Mesendoderm (in vitro differentiated cells): ENCODE measurements around the gene KRT32.

Source experiments
- DNase-seq: peaks from one replicate; pipeline ENCODE4 v3.0.0; 2013
- H2AK5ac ChIP-seq: 2 replicates; pipeline ENCODE4 v1.6.1; 2013; ENCODE audit warnings: low read length, inconsistent platforms
- H2BK120ac ChIP-seq: 2 replicates; pipeline ENCODE4 v1.6.1; 2013; ENCODE audit warnings: low read depth, mild to moderate bottlenecking, low read length, moderate library complexity, mixed read lengths
- H2BK15ac ChIP-seq: replicated peaks from 2 replicates; pipeline ENCODE4 v1.6.1; 2013; ENCODE audit warnings: low read depth, mild to moderate bottlenecking, moderate library complexity
- H2BK5ac ChIP-seq: 2 replicates; pipeline ENCODE4 v1.6.1; 2013; ENCODE audit warnings: low read length, inconsistent platforms
- H3K18ac ChIP-seq: 2 replicates; pipeline ENCODE4 v1.6.1; 2013; ENCODE audit warnings: mild to moderate bottlenecking, low read length, mixed read lengths
- H3K23ac ChIP-seq: one replicate; pipeline ENCODE4 v1.6.1; 2013; ENCODE audit warnings: low read length
- H3K27ac ChIP-seq: 2 replicates; pipeline ENCODE4 v1.5.1; 2013; ENCODE audit warnings: low read depth, mild to moderate bottlenecking, inconsistent platforms, low read length, moderate library complexity
- H3K27me3 ChIP-seq: 2 replicates; pipeline ENCODE4 v1.6.1; 2013; ENCODE audit warnings: low read length, control low read depth, mild to moderate bottlenecking, inconsistent platforms; ENCODE audit not compliant: insufficient read depth, poor library complexity
- H3K36me3 ChIP-seq: 2 replicates; pipeline ENCODE4 v1.6.1; 2013; ENCODE audit warnings: low read length, inconsistent platforms; ENCODE audit not compliant: control insufficient read depth, insufficient read depth
- H3K4ac ChIP-seq: one replicate; pipeline ENCODE4 v1.6.1; 2013; ENCODE audit warnings: low read depth, mild to moderate bottlenecking, low read length, moderate library complexity
- H3K4me1 ChIP-seq: 2 replicates; pipeline ENCODE4 v1.6.1; 2013; ENCODE audit warnings: low read depth, low read length, inconsistent platforms; ENCODE audit not compliant: control insufficient read depth
- H3K4me2 ChIP-seq: 2 replicates; pipeline ENCODE4 v1.6.1; 2013; ENCODE audit warnings: low read length
- H3K4me3 ChIP-seq: 2 replicates; pipeline ENCODE4 v1.5.1; 2013; ENCODE audit warnings: mild to moderate bottlenecking, low read length
- H3K56ac ChIP-seq: one replicate; pipeline ENCODE4 v1.6.1; 2013; ENCODE audit warnings: low read length
- H3K79me1 ChIP-seq: 2 replicates; pipeline ENCODE4 v1.6.1; 2013; ENCODE audit warnings: low read length, inconsistent platforms
- H3K79me2 ChIP-seq: 2 replicates; pipeline ENCODE4 v1.6.1; 2013; ENCODE audit warnings: mild to moderate bottlenecking, low read length; ENCODE audit not compliant: control insufficient read depth, insufficient read depth
- H3K9ac ChIP-seq: 2 replicates; pipeline ENCODE4 v1.6.1; 2013; ENCODE audit warnings: low read length, inconsistent platforms
- H4K5ac ChIP-seq: one replicate; pipeline ENCODE4 v1.6.1; 2013; ENCODE audit warnings: low read length
- H4K8ac ChIP-seq: one replicate; pipeline ENCODE4 v1.6.1; 2013; ENCODE audit warnings: low read depth, mild to moderate bottlenecking, control low read depth, low read length, moderate library complexity
- WGBS: extraction: QIAGEN DNeasy Blood & Tissue Kit; methylation state at CpG from one replicate; pipeline ENCODE4 v1.1.7; 2013; ENCODE audit warnings: low lambda C conversion rate, missing lambda C conversion rate; ENCODE audit not compliant: insufficient coverage; ENCODE audit errors: extremely low coverage; 5-methylcytosine and 5-hydroxymethylcytosine counted together

Gene KRT32

DNA sequence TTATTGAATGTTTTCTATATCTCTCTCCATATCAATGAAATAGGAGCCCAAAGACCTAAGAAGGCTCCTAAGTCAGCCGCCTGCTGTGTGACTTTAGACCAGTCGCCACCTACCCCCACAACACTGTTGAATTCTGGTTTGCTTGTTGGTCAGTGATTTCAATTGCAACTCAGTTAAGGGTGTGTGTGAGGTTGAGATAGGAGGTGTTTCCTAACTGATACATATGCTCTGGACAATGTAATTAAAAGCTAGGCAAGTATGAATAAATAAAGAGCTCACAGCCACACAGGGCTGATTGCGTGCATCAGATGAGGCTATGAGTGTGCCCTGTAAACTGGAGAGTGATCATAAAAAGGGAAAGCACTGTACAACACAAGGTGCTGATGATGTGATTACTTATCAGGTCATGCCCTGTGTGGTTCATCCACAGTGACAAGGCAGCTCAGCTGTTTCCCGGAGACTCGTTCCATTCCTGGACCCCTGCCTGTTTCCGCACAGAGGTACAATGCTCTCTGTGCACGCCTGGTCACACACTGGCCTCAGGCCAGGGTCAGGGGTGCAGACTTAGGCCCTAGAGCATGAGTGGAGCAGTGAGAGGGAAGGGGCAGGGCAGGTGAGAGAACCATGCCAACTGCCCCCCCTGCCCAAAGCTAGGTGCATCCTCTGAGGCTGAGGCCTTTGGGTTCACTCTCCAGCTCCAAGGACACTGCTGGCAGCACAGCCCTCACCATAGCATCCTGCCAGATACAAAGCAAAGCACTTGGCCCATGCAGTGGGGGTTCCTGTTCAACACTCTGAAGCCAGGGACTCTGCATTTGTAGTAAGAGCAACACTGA lies 17.0 kb upstream of the KRT32 start:
- Histone ChIP-seq H3K4ac (no peak overlapping the region), H3K27me3 (no peaks in the 10 kb centered on the region), H3K79me2 (no peaks in the 10 kb centered on the region), H3K36me3 (no peaks in the 10 kb centered on the region), H2BK15ac (no peak overlapping the region), H3K9ac (no peak overlapping the region), H3K79me1 (no peaks in the 10 kb centered on the region), H2BK5ac (no peak overlapping the region), H4K5ac (no peak overlapping the region), H3K4me1 (peaks cover 7% of the 10 kb centered on the region), H3K56ac (peak overlapping the region; percentile 37), H3K23ac (no peak overlapping the region), H2AK5ac (no peak overlapping the region), H3K27ac (no peak overlapping the region), H4K8ac (no peak overlapping the region), H2BK120ac (no peak overlapping the region), H3K4me3 (no peak overlapping the region), H3K18ac (no peak overlapping the region), H3K4me2 (no peak overlapping the region)
- DNase-seq, result peak; percentile 48
- no CpG with 5 or more reads among the region's 7 CpGs for WGBS

DNA sequence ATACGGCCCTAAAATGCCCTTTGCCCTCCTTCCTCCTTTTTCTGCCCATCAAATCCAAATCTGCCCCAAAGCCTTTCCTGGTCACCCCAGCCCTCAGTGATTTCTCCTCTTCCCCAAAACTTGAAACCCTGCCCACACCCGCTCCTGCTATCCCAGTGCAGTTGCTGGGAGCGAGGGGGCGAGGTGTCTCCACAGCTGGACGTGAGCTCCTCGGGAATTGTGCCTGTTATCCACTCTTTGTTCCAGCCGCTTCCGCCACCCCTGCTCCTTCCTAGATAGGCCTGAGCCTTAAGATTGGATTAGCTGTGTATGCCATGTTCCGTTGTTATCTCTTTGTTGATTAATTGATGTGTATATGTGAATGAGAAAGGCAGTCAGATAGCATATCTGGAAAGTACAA lies 16.3 kb upstream of the KRT32 start:
- Histone ChIP-seq H3K4ac (no peak overlapping the region), H2BK15ac (no peak overlapping the region), H4K8ac (no peak overlapping the region), H3K9ac (no peak overlapping the region), H3K4me3 (no peak overlapping the region), H3K79me1 (no peaks in the 10 kb centered on the region), H3K27me3 (no peaks in the 10 kb centered on the region), H3K79me2 (no peaks in the 10 kb centered on the region), H3K56ac (peak overlapping the region; percentile 50), H4K5ac (no peak overlapping the region), H3K27ac (no peak overlapping the region), H2AK5ac (no peak overlapping the region), H3K36me3 (no peaks in the 10 kb centered on the region), H2BK120ac (no peak overlapping the region), H3K23ac (no peak overlapping the region), H2BK5ac (no peak overlapping the region), H3K18ac (no peak overlapping the region), H3K4me1 (peaks cover 7% of the 10 kb centered on the region), H3K4me2 (no peak overlapping the region)
- DNase-seq, result peak; percentile 72
- no CpG with 5 or more reads among the region's 9 CpGs for WGBS

- H3K79me2 ChIP-seq, result no peaks in the 10 kb centered on the region
- WGBS, result no CpG with 5 or more reads among the region's 2 CpGs
Observed at GRCh38 chr17:41481036-41481435, 13.8 kb upstream of the KRT32 start, which contains the start of gene KRT35. Gene KRT35, minus strand, starts transcription at chr17:41481151. Its CDS starts 54 bp downstream, at chr17:41481097.

DNA sequence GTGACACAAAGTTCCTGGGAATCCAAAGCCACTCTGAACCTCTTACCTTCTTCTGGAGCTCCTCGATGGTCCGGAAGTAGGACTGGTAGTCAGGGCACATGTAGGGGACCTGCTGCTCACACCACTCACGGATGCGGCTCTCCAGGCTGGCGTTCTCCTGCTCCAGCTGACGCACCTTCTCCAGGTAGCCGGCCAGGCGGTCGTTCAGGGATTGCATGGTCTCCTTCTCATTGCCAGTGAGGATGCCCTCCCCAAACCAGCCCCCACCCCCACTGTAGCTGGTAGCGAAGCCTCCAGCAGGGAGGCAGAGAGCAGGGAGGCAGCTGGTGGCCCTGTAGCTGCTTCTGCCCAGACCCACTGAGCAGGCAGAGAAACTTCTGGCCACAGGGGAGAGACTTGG lies 13.4 kb upstream of the KRT32 start:
- H3K9ac ChIP-seq, result no peak overlapping the region
- H2BK120ac ChIP-seq, result no peak overlapping the region
- H3K4me1 ChIP-seq, result peaks cover 7% of the 10 kb centered on the region
- no peak overlapping the region for H4K5ac ChIP-seq
- no peak overlapping the region for H2AK5ac ChIP-seq
- H3K23ac ChIP-seq, result no peak overlapping the region
- no peak overlapping the region for H4K8ac ChIP-seq
- no CpG with 5 or more reads among the region's 10 CpGs for WGBS
- H3K4me2 ChIP-seq, result no peak overlapping the region
- H3K56ac ChIP-seq, result no peak overlapping the region
- no peak overlapping the region for H3K4ac ChIP-seq
- H3K36me3 ChIP-seq, result no peaks in the 10 kb centered on the region
- H3K27ac ChIP-seq, result no peak overlapping the region
- no peak for DNase-seq
- no peaks in the 10 kb centered on the region for H3K79me1 ChIP-seq
- no peak overlapping the region for H3K18ac ChIP-seq
- no peaks in the 10 kb centered on the region for H3K79me2 ChIP-seq
- no peaks in the 10 kb centered on the region for H3K27me3 ChIP-seq
- no peak overlapping the region for H2BK15ac ChIP-seq
- H2BK5ac ChIP-seq, result no peak overlapping the region
- no peak overlapping the region for H3K4me3 ChIP-seq

More at GRCh38 chr17:41481036-41481435, 13.8 kb upstream of the KRT32 start, which contains the start of gene KRT35:
- peaks cover 7% of the 10 kb centered on the region for H3K4me1 ChIP-seq
- H3K56ac ChIP-seq, result no peak within 1 kb of the TSS
- H3K23ac ChIP-seq, result no peak within 1 kb of the TSS
- DNase-seq, result no peak
- no peak within 1 kb of the TSS for H3K18ac ChIP-seq
- no peak within 1 kb of the TSS for H3K4me2 ChIP-seq
- no peaks in the 10 kb centered on the region for H3K79me1 ChIP-seq
- H3K36me3 ChIP-seq, result no peaks in the 10 kb centered on the region
- H4K5ac ChIP-seq, result no peak within 1 kb of the TSS
- no peak within 1 kb of the TSS for H3K4me3 ChIP-seq
- H2BK15ac ChIP-seq, result no peak within 1 kb of the TSS
- no peak within 1 kb of the TSS for H2AK5ac ChIP-seq
- no peak within 1 kb of the TSS for H2BK5ac ChIP-seq
- H3K9ac ChIP-seq, result no peak within 1 kb of the TSS
- no peak within 1 kb of the TSS for H3K27ac ChIP-seq
- H4K8ac ChIP-seq, result no peak within 1 kb of the TSS
- no peak within 1 kb of the TSS for H3K4ac ChIP-seq
- H3K27me3 ChIP-seq, result no peaks in the 10 kb centered on the region
- no peak within 1 kb of the TSS for H2BK120ac ChIP-seq

DNA sequence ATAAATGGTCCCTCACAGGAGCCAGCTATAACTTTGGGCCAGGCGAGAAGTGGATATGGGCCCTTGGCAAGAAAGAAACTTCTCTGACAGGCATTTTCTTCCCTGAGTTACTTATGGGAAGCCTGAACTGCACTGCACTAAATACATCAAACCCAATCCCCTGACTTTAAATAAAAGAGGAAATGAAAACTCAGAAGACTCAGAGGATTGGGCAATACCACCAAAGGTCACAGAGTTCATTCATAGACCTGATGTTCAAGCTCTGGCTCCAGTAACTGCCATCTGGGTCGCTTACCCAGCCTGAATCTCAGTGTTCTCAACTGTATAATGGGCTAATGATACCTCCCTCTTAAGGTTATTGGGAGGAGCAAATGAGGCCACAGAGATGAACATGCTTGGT lies 12.9 kb upstream of the KRT32 start:
- Histone ChIP-seq H4K5ac (no peak overlapping the region), H3K27ac (no peak overlapping the region)

More for the DNA sequence above, 12.9 kb upstream of the KRT32 start:
- H3K4me1 ChIP-seq, result peaks cover 7% of the 10 kb centered on the region
- H3K4me2 ChIP-seq, result no peak overlapping the region
- no peak overlapping the region for H3K23ac ChIP-seq
- H3K18ac ChIP-seq, result no peak overlapping the region
- no peak overlapping the region for H3K4me3 ChIP-seq
- no peaks in the 10 kb centered on the region for H3K79me2 ChIP-seq
- H3K27me3 ChIP-seq, result no peaks in the 10 kb centered on the region
- H2AK5ac ChIP-seq, result no peak overlapping the region
- no peak overlapping the region for H3K9ac ChIP-seq
- DNase-seq, result no peak
- H3K79me1 ChIP-seq, result no peaks in the 10 kb centered on the region
- H4K8ac ChIP-seq, result no peak overlapping the region
- H2BK120ac ChIP-seq, result no peak overlapping the region
- WGBS, result no CpG with 5 or more reads among the region's 2 CpGs
- H2BK5ac ChIP-seq, result no peak overlapping the region
- no peak overlapping the region for H3K4ac ChIP-seq
- no peaks in the 10 kb centered on the region for H3K36me3 ChIP-seq
- no peak overlapping the region for H2BK15ac ChIP-seq
- no peak overlapping the region for H3K56ac ChIP-seq
